Tibial artery (tissue), 4 donors: ENCODE results near the gene HAVCR2.

Experiments
- DNase-seq, 2 donors: peaks; one replicate each; pipeline ENCODE4 v3.0.0-alpha.2; 2019
- H3K27ac ChIP-seq, 2 donors: fragments of 200-600 bp; sonication (generic) in 1 of 2; 1 replicate in 1 of 2; 2 replicates in 1 of 2; pipeline ENCODE4 v1.5.1; 2018 to 2019; ENCODE audit warnings: mild to moderate bottlenecking in 1 of 2
- H3K27me3 ChIP-seq, 2 donors: fragments of 200-600 bp; sonication (generic) in 1 of 2; one replicate each; pipeline versions ENCODE4 v1.5.1 to v1.6.0; 2016 to 2019
- H3K36me3 ChIP-seq, 3 donors: fragments of 200-600 bp; sonication (generic) in 2 of 3; one replicate each; pipeline ENCODE4 v1.5.1; 2016 to 2019; ENCODE audit warnings: mild to moderate bottlenecking in 2 of 3
- H3K4me1 ChIP-seq, 4 donors: fragments of 200-600 bp; sonication (generic) in 2 of 4; 1 replicate in 3 of 4; 2 replicates in 1 of 4; pipeline ENCODE4 v1.5.1; 2016 to 2019
- H3K4me3 ChIP-seq, 2 donors: fragments of 200-600 bp; sonication (generic) in 1 of 2; 1 replicate in 1 of 2; 2 replicates in 1 of 2; pipeline ENCODE4 v1.5.1; 2018 to 2019; ENCODE audit warnings: mild to moderate bottlenecking in 2 of 2
- H3K9me3 ChIP-seq, 3 donors: fragments of 200-600 bp; sonication (generic) in 1 of 3; one replicate each; pipeline ENCODE4 v1.5.1; 2016 to 2019
- intact Hi-C: fragments of 100-400 bp; cut with DNase I; formaldehyde crosslinking; loops from one replicate; pipeline ENCODE4 v1.15.0; 2023; ENCODE audit warnings: low total_unique reads
- TF ChIP-seq, protein P1 (sequence below), 2 experiments: fragments of 200-600 bp in 1 of 2; fragments of 450-650 bp in 1 of 2; IDR thresholded peaks; one replicate each; pipeline ENCODE4 v1.5.1; 2017 to 2019; ENCODE audit warnings: antibody characterized with exemption in 2 of 2, mild to moderate bottlenecking in 1 of 2, moderate library complexity in 1 of 2

The HAVCR2 gene

DNA sequence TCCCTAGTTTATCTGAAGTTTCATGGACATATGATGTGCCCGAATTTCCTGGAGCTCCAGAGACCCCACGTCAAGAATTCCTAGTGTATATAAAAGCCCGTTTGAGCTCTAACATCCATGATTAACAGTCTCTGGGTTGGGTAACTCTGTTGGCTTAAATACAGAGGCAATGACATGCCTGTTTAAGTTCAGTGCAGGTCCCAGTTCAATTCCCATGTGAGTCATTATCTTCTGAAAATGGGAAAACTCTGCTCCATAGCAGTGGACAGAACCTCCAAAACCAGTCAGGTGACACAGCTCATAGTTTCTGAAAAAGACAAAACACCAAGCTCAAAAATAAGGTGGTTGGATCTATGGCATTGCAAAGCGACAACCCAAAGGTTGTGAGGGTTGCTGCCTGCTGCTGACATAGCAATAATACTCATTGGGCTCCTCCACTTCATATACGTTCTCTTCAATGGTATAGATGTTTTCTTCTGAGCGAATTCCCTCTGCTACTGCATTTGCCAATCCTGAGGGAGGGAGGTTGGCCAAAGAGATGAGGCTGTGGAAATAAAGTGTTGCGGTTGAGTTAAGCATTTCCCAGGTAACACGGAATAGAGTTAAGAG is 22.0 kb downstream of the HAVCR2 start:
- Histone ChIP-seq H3K27ac (no peak overlapping the region), H3K36me3 (no peaks in the 10 kb centered on the region), H3K4me3 (no peak overlapping the region), H3K4me1 (no peaks in the 10 kb centered on the region), H3K9me3 (no peaks in the 10 kb centered on the region), H3K27me3 (no peaks in the 10 kb centered on the region)
- intact Hi-C loops = no loop called here
- TF ChIP-seq, protein P1, sequence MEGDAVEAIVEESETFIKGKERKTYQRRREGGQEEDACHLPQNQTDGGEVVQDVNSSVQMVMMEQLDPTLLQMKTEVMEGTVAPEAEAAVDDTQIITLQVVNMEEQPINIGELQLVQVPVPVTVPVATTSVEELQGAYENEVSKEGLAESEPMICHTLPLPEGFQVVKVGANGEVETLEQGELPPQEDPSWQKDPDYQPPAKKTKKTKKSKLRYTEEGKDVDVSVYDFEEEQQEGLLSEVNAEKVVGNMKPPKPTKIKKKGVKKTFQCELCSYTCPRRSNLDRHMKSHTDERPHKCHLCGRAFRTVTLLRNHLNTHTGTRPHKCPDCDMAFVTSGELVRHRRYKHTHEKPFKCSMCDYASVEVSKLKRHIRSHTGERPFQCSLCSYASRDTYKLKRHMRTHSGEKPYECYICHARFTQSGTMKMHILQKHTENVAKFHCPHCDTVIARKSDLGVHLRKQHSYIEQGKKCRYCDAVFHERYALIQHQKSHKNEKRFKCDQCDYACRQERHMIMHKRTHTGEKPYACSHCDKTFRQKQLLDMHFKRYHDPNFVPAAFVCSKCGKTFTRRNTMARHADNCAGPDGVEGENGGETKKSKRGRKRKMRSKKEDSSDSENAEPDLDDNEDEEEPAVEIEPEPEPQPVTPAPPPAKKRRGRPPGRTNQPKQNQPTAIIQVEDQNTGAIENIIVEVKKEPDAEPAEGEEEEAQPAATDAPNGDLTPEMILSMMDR (IDR thresholded peaks at IDR 0.05) = no peak
- no peak for DNase-seq

DNA sequence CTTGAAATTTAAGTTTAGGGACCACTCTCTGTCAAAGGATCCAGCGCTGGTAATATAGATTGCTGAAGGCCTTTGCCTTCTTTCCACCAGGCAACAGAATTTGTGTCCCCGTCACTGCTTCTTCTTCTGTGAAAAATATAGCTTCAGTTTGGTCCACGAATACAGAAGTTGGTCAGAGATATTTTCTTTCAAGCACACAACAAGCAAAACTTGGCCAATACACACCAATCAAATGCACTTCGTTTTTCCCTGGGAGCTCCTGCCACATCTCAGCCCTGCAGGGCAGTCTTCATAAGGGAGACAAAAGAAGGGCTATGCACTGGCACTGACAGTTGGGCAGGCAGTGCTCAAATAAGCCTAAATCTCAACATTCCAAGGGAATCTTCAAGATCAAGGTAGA is 22.9 kb downstream of the HAVCR2 start:
- no peak for DNase-seq

DNA sequence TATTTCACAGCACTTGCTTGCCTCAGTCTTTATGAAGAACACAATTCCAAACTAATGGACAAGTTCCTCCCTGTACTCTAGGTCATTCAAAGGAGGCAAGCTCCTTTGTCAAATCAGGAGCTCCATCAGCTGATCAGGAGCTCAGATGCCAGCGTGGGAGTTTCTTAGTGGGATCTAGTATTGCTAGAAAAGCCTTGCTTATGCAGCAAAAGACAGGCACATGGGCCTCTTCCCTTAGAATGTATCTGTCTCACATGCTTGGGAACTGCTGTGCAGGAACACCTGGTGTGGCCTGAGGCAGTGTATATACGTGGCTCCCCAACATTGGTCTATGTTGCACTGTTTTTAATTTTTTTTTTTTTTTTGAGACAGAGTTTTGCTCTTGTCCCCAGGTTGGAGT is 28.6 kb downstream of the HAVCR2 start:
- Histone ChIP-seq H3K36me3 (no peaks in the 10 kb centered on the region), H3K27ac (no peak overlapping the region), H3K4me3 (no peak overlapping the region), H3K27me3 (no peaks in the 10 kb centered on the region), H3K9me3 (no peaks in the 10 kb centered on the region), H3K4me1 (peaks cover 0 to 19% (median 4%) of the 10 kb centered on the region in 4 donors)
- intact Hi-C loops = no loop called here
- DNase-seq = no peak
- TF ChIP-seq, protein P1 (IDR thresholded peaks at IDR 0.05) = no peak

More for the DNA sequence above, 22.9 kb downstream of the HAVCR2 start:
- TF ChIP-seq, protein P1 (IDR thresholded peaks at IDR 0.05) = no peak
- Histone ChIP-seq H3K36me3 (no peaks in the 10 kb centered on the region), H3K4me1 (no peaks in the 10 kb centered on the region), H3K27ac (no peak overlapping the region), H3K9me3 (no peaks in the 10 kb centered on the region), H3K4me3 (no peak overlapping the region), H3K27me3 (no peaks in the 10 kb centered on the region)
- intact Hi-C loops = no loop called here

DNA sequence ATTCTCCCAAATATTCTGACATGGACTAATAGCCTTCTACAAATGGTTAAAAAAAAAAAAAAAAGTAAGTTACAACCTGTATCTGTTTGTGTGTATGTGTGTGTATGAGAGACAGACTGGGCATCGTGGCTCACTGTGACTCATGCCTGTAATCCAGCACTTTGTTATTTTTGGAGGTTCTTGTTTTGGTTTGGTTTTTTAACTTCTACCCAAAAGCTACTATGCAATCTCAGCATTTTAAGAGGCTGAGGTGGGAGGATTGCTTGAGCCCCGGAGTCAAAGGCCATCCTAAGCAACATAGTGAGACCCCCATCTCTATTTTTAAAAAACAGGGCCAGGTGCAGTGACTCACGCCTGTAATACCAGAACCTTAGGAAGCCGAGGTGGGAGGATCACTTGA is 32.3 kb downstream of the HAVCR2 start:
- peak in 1 of 2 donors; percentile 35 for DNase-seq
- no peaks in the 10 kb centered on the region for H3K27me3 ChIP-seq
- TF ChIP-seq, protein P1 (IDR thresholded peaks at IDR 0.05) = no peak
- no peaks in the 10 kb centered on the region for H3K9me3 ChIP-seq
- no peak overlapping the region for H3K4me3 ChIP-seq
- no peaks in the 10 kb centered on the region for H3K36me3 ChIP-seq
- H3K4me1 ChIP-seq = peaks cover 0 to 19% (median 4%) of the 10 kb centered on the region in 4 donors
- intact Hi-C loops = no loop called here
- no peak overlapping the region for H3K27ac ChIP-seq

DNA sequence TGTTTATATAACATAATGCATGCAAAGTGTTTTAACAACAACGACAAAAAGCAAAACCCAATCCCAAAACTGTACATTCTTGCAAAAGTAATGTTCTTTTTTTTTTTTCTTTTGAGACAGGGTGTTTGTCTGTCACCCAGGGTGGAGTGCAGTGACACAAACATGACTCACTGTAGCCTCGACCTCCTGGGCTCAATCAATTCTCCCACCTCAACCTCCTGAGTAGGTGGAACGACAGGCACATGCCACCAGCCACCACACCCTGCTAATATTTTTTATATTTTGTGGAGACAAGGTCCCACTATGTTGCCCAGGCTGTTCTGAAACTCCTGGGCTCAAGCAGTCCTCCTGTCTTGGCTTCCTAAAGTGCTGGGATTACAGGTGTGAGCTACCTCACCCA is 36.3 kb downstream of the HAVCR2 start:
- Histone ChIP-seq H3K27ac (no peak overlapping the region), H3K4me3 (no peak overlapping the region), H3K4me1 (peaks cover 0 to 19% (median 4%) of the 10 kb centered on the region in 4 donors), H3K9me3 (no peaks in the 10 kb centered on the region), H3K27me3 (no peaks in the 10 kb centered on the region), H3K36me3 (no peaks in the 10 kb centered on the region)
- intact Hi-C loops = no loop called here
- DNase-seq = no peak
- TF ChIP-seq, protein P1 (IDR thresholded peaks at IDR 0.05) = no peak

DNA sequence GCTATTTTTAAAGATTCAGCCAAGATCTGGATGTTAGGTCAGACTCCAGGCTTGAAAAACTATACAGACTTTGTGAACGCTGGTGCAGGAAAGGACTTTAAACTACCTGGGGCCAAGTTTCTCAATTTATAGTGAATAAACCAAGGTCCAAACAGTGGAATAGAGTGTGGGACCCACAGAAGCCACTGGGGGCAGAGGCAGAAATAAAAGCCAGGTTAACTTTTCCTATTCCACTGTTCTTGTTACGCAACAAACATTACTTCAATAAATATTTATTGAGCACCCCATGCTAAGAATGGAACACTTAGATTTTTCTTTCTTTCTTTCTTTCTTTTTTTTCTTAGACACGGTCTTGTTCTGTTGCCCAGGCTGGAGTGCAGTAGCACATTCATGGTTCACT is 38.9 kb downstream of the HAVCR2 start:
- Histone ChIP-seq H3K9me3 (no peaks in the 10 kb centered on the region), H3K4me1 (no peaks in the 10 kb centered on the region), H3K27ac (no peak overlapping the region), H3K4me3 (no peak overlapping the region), H3K27me3 (no peaks in the 10 kb centered on the region), H3K36me3 (no peaks in the 10 kb centered on the region)
- TF ChIP-seq, protein P1 (IDR thresholded peaks at IDR 0.05) = no peak
- DNase-seq = no peak
- intact Hi-C loops = no loop called here
